Spleen (tissue), 13 donors: ENCODE data around the gene NPVF. TPM values are rescaled to one million over a fixed set of nuclear protein-coding genes. Genes with fewer than 3 reads are reported as not detected.

Experiments
- DNase-seq: peaks from one replicate; pipeline ENCODE4 v3.0.0-alpha.2; 2020
- H3K27ac ChIP-seq, 8 donors: fragments of 200-600 bp; sonication (generic) in 7 of 8; 1 replicate in 4 of 8; 2 replicates in 4 of 8; pipeline versions ENCODE4 v1.5.0 to v1.8.0; 2016 to 2021; ENCODE audit warnings: inconsistent platforms in 4 of 8, mild to moderate bottlenecking in 4 of 8, moderate library complexity in 1 of 8
- H3K27me3 ChIP-seq, 7 donors: fragments of 200-600 bp; sonication (generic) in 6 of 7; replicated peaks in 1 of 7; 1 replicate in 4 of 7; 2 replicates in 3 of 7; pipeline versions ENCODE4 v1.5.0 to v1.8.0; 2016 to 2021; ENCODE audit warnings: inconsistent platforms in 3 of 7, mild to moderate bottlenecking in 1 of 7
- H3K36me3 ChIP-seq, 6 donors: fragments of 200-600 bp; sonication (generic) in 5 of 6; 1 replicate in 4 of 6; 2 replicates in 2 of 6; pipeline versions ENCODE4 v1.5.0 to v1.8.0; 2016 to 2021; ENCODE audit warnings: inconsistent platforms in 2 of 6
- H3K4me1 ChIP-seq, 6 donors: fragments of 200-600 bp; sonication (generic) in 5 of 6; 1 replicate in 3 of 6; 2 replicates in 3 of 6; pipeline versions ENCODE4 v1.5.0 to v1.8.0; 2016 to 2021; ENCODE audit warnings: inconsistent platforms in 3 of 6
- H3K4me3 ChIP-seq, 8 donors: fragments of 200-600 bp; sonication (generic) in 7 of 8; 1 replicate in 4 of 8; 2 replicates in 4 of 8; pipeline versions ENCODE4 v1.5.0 to v1.8.0; 2016 to 2021; ENCODE audit warnings: inconsistent platforms in 4 of 8, mild to moderate bottlenecking in 4 of 8, moderate library complexity in 2 of 8
- H3K9me3 ChIP-seq, 8 donors: fragments of 200-600 bp; sonication (generic) in 7 of 8; 1 replicate in 4 of 8; 2 replicates in 4 of 8; pipeline versions ENCODE4 v1.5.0 to v1.8.0; 2016 to 2021; ENCODE audit warnings: inconsistent platforms in 4 of 8
- CTCF ChIP-seq, 11 experiments: fragments of 200-600 bp in 7 of 11; fragments of 450-650 bp in 4 of 11; sonication (generic) in 4 of 11; IDR thresholded peaks in 8 of 11; conservative IDR thresholded peaks in 3 of 11; 1 replicate in 7 of 11; 2 replicates in 4 of 11; pipeline versions ENCODE4 v1.4.0 to v1.8.0; 2016 to 2021; ENCODE audit warnings: antibody characterized with exemption in 11 of 11, inconsistent platforms in 4 of 11, mild to moderate bottlenecking in 1 of 11
- POLR2A ChIP-seq, 3 donors: fragments of 450-650 bp; IDR thresholded peaks; one replicate each; pipeline ENCODE4 v1.5.1; 2017; ENCODE audit warnings: antibody characterized with exemption in 3 of 3, mild to moderate bottlenecking in 1 of 3
- POLR2AphosphoS5 ChIP-seq, 3 donors: sonication (generic); formaldehyde crosslinking; IDR thresholded peaks; one replicate each; pipeline ENCODE4 v1.5.1; 2017; ENCODE audit warnings: antibody characterized with exemption in 3 of 3
- WGBS, 5 donors: extraction: QIAGEN DNeasy Blood & Tissue Kit in 3 of 5; methylation state at CpG; one replicate each; pipeline versions ENCODE4 v1.1.5 to v1.1.7; 2013 to 2018; 5-methylcytosine and 5-hydroxymethylcytosine counted together
- intact Hi-C: fragments of 100-400 bp; cut with DNase I; formaldehyde crosslinking; loops from one replicate; pipeline ENCODE4 v1.15.0; 2023; ENCODE audit warnings: low total_unique reads
- long read RNA-seq, 2 donors: transcript quantifications; one replicate each; lab custom pipeline, GENCODE V29; 2026
- polyA plus RNA-seq, 3 donors: library from polyadenylated mRNA; stranded (reverse); fragments of 200-250 nt; gene quantifications; one replicate each; pipeline ENCODE4 v1.2.1, GENCODE V29; 2013
- total RNA-seq, 7 donors: library from RNA; depleted of rRNA in 3 of 7; stranded (reverse); fragments of >200 nt in 3 of 7; fragmentation: NEBNext Ultra II Directional in 4 of 7; extraction: Animal tissue kit (Norgen Biotek cat#: 25700) in 4 of 7; gene quantifications; one replicate each; pipeline versions ENCODE4 v1.1.0 to v1.2.1, GENCODE V29; 2016 to 2021
- donor health status: healthy with polysubstance abuse.
- donor health status: DM: no; HTN: no; CAD: no; lungs with moderate emphysema.
- donor health status: DM: no; HTN: no; CAD: no.
- donor health status: Bipolar disorder and iron deficiency.
- donor health status: healthy.
- donor health status: DM: no; HTN: no; CAD: no.
- donor health status: DM: yes; HTN: yes; CAD: no.

The NPVF gene
- total RNA-seq (not detected), polyA plus RNA-seq (not detected)
- long read RNA-seq, donor 1 = 0 reads
- long read RNA-seq, donor 2 = 0 reads

- no peaks in the 10 kb centered on the region for H3K4me1 ChIP-seq
- TF ChIP-seq POLR2A (IDR thresholded peaks at IDR 0.05) (no peak), POLR2AphosphoS5 (IDR thresholded peaks at IDR 0.05) (no peak), CTCF (IDR thresholded peaks at IDR 0.05 in 8 of 11, conservative IDR thresholded peaks at IDR 0.05 in 3 of 11) (no peak)
- peaks cover 0 to 11% (median 0%) of the 10 kb centered on the region in 7 donors for H3K27me3 ChIP-seq
- no peaks in the 10 kb centered on the region for H3K36me3 ChIP-seq
- 63 to 76% (median 73%) methylated on average over 1 of the region's 1 CpG for WGBS, 5 donors
- peaks cover 0 to 6% (median 0%) of the 10 kb centered on the region in 8 donors for H3K9me3 ChIP-seq
- intact Hi-C loops = no loop called here
- DNase-seq = no peak
- H3K27ac ChIP-seq = no peak within 1 kb of the TSS
- no peak within 1 kb of the TSS for H3K4me3 ChIP-seq
Observed at GRCh38 chr7:25228386-25228785, at the start of gene NPVF. NPVF (minus strand) TSS chr7:25228486; CDS start chr7:25228439, 47 bp downstream.

GRCh38 chr7:25272265-25272664 lies 44.0 kb upstream of the NPVF start:
- WGBS, 5 donors = 56 to 76% (median 69%) methylated on average over 3 of the region's 3 CpGs
- no peaks in the 10 kb centered on the region for H3K9me3 ChIP-seq
- intact Hi-C loops = no loop called here

GRCh38 chr7:25263337-25263736 lies 35.1 kb upstream of the NPVF start:
- WGBS, 5 donors = 92 to 98% (median 93%) methylated on average over 5 of the region's 5 CpGs
- intact Hi-C loops = loop anchor here (5.0 kb wide), 1 partner anchor 299 kb away; no protein-coding TSS in a partner anchor
- DNase-seq = no peak
- H3K36me3 ChIP-seq = no peaks in the 10 kb centered on the region
- no peaks in the 10 kb centered on the region for H3K9me3 ChIP-seq
- TF ChIP-seq CTCF (IDR thresholded peaks at IDR 0.05 in 8 of 11, conservative IDR thresholded peaks at IDR 0.05 in 3 of 11) (no peak), POLR2AphosphoS5 (IDR thresholded peaks at IDR 0.05) (no peak), POLR2A (IDR thresholded peaks at IDR 0.05) (no peak)
- H3K4me3 ChIP-seq = no peak overlapping the region
- H3K4me1 ChIP-seq = peaks cover 9 to 29% (median 23%) of the 10 kb centered on the region in 6 donors
- no peak overlapping the region for H3K27ac ChIP-seq
- H3K27me3 ChIP-seq = peaks cover 0 to 40% (median 0%) of the 10 kb centered on the region in 7 donors

More at GRCh38 chr7:25272265-25272664, 44.0 kb upstream of the NPVF start:
- DNase-seq = no peak
- Histone ChIP-seq H3K4me1 (no peaks in the 10 kb centered on the region), H3K4me3 (no peak overlapping the region), H3K36me3 (no peaks in the 10 kb centered on the region), H3K27ac (no peak overlapping the region), H3K27me3 (no peaks in the 10 kb centered on the region)
- no peak for TF ChIP-seq POLR2AphosphoS5 (IDR thresholded peaks at IDR 0.05)
- no peak for TF ChIP-seq POLR2A (IDR thresholded peaks at IDR 0.05)
- TF ChIP-seq CTCF (IDR thresholded peaks at IDR 0.05 in 8 of 11, conservative IDR thresholded peaks at IDR 0.05 in 3 of 11) = no peak

GRCh38 chr7:25262586-25262985 lies 34.3 kb upstream of the NPVF start:
- Histone ChIP-seq H3K4me1 (peaks cover 9 to 29% (median 23%) of the 10 kb centered on the region in 6 donors), H3K36me3 (no peaks in the 10 kb centered on the region), H3K4me3 (no peak overlapping the region), H3K27ac (no peak overlapping the region), H3K27me3 (peaks cover 0 to 40% (median 0%) of the 10 kb centered on the region in 7 donors), H3K9me3 (no peaks in the 10 kb centered on the region)
- DNase-seq = no peak
- 58 to 74% (median 65%) methylated on average over 4 of the region's 4 CpGs for WGBS, 5 donors
- TF ChIP-seq POLR2AphosphoS5 (IDR thresholded peaks at IDR 0.05) = no peak
- TF ChIP-seq CTCF (IDR thresholded peaks at IDR 0.05 in 8 of 11, conservative IDR thresholded peaks at IDR 0.05 in 3 of 11) = no peak
- no peak for TF ChIP-seq POLR2A (IDR thresholded peaks at IDR 0.05)
- intact Hi-C loops = loop anchor here (5.0 kb wide), 1 partner anchor 300 kb away; no protein-coding TSS in a partner anchor
